AG04450 (cell line): ENCODE data around the gene LSP1. TPM values are rescaled to one million over a fixed set of nuclear protein-coding genes. Genes with fewer than 3 reads are reported as not detected.

ENCODE experiments used
- CTCF ChIA-PET: fragments of 300-600, 350-600 bp; formaldehyde crosslinking; extraction: SDS; loops from one replicate; lab custom pipeline; 2022; ENCODE audit warnings: antibody characterized with exemption, inconsistent platforms; lab: Charles Lee
- POLR2A ChIA-PET: fragments of 350-600 bp; formaldehyde crosslinking; extraction: SDS; loops from one replicate; lab custom pipeline; 2021; ENCODE audit warnings: antibody characterized with exemption, inconsistent platforms; lab: Yijun Ruan, JAX
- DNase-seq: peaks from one replicate; pipeline ENCODE4 v3.0.0-alpha.2; 2011; ENCODE audit warnings: low read depth, low spot score
- H3K27ac ChIP-seq: one replicate; pipeline ENCODE4 v1.5.1; 2012; ENCODE audit warnings: low read depth, low read length, control low read depth
- H3K27me3 ChIP-seq: one replicate; pipeline ENCODE4 v1.6.0; 2012; ENCODE audit warnings: low read length; ENCODE audit not compliant: control insufficient read depth, insufficient read depth
- H3K4me3 ChIP-seq: 2 replicates; pipeline ENCODE4 v1.5.1; 2011; ENCODE audit warnings: mild to moderate bottlenecking, low read depth, low read length, control low read depth
- H3K9me3 ChIP-seq: 2 replicates; pipeline ENCODE4 v1.5.1; 2012; ENCODE audit warnings: low read length; ENCODE audit not compliant: control insufficient read depth, insufficient read depth
- polyA plus RNA-seq: library from polyadenylated mRNA; depleted of rRNA; stranded (reverse); fragments of >200 nt; gene quantifications from 2 replicates; pipeline ENCODE4 v1.2.3, GENCODE V29; 2011
- TF ChIP-seq, protein P1 (sequence below): IDR thresholded peaks from 2 replicates; pipeline ENCODE4 v1.5.1; 2011; ENCODE audit warnings: low read depth, low read length, control low read depth, inconsistent platforms

The LSP1 gene
- polyA plus RNA-seq, 1 experiment = not detected

- H3K27me3 ChIP-seq = no peaks in the 10 kb centered on the region
- POLR2A ChIA-PET = no interaction called here
- TF ChIP-seq, protein P1, sequence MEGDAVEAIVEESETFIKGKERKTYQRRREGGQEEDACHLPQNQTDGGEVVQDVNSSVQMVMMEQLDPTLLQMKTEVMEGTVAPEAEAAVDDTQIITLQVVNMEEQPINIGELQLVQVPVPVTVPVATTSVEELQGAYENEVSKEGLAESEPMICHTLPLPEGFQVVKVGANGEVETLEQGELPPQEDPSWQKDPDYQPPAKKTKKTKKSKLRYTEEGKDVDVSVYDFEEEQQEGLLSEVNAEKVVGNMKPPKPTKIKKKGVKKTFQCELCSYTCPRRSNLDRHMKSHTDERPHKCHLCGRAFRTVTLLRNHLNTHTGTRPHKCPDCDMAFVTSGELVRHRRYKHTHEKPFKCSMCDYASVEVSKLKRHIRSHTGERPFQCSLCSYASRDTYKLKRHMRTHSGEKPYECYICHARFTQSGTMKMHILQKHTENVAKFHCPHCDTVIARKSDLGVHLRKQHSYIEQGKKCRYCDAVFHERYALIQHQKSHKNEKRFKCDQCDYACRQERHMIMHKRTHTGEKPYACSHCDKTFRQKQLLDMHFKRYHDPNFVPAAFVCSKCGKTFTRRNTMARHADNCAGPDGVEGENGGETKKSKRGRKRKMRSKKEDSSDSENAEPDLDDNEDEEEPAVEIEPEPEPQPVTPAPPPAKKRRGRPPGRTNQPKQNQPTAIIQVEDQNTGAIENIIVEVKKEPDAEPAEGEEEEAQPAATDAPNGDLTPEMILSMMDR = no peak
- no peaks in the 10 kb centered on the region; the same call in 1 of the 2 replicates for H3K9me3 ChIP-seq
- no peak overlapping the region for H3K4me3 ChIP-seq
- no peak for DNase-seq
- CTCF ChIA-PET = interaction anchor here (1.1 kb wide), 1 partner anchor 205 kb away, joined by 3 read pairs; no protein-coding TSS in a partner anchor
- H3K27ac ChIP-seq = no peak overlapping the region
These were observed 4.2 kb downstream of the LSP1 start for GRCh38 chr11:1857064-1857463.

- CTCF ChIA-PET = interaction anchor here (1.1 kb wide), 1 partner anchor 206 kb away, joined by 3 read pairs; no protein-coding TSS in a partner anchor
- TF ChIP-seq, protein P1 = no peak
These were observed 5.3 kb downstream of the LSP1 start for GRCh38 chr11:1858154-1858553.

DNA sequence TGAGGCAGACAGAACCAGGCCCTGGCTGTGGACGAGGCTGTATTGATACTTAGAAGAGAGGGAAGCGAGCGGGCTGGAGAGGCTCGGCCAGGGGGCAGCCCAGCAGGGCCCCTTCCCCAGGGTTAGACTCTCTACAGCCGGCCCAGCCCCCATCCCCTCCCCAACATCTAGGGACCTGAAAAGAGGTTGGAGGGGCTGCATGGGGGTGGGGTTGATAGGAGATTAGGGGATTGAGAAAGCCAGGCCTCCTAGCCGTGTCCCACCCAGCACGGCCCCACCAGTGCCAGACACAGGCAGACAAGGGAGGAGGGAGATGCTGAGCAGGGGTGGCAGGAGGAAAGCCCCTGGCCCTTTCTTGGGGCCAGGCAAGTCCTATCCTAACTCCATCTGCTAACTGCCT lies 5.7 kb downstream of the LSP1 start:
- Histone ChIP-seq H3K27ac (no peak overlapping the region), H3K9me3 (no peaks in the 10 kb centered on the region; the same call in 1 of the 2 replicates), H3K27me3 (no peaks in the 10 kb centered on the region), H3K4me3 (no peak overlapping the region)
- DNase-seq = no peak
- ChIA-PET POLR2A (interaction anchor here (0.6 kb wide), 1 partner anchor 10 kb away, joined by 5 read pairs; no protein-coding TSS in a partner anchor), CTCF (interaction anchor here (0.6 kb wide), 1 partner anchor 206 kb away, joined by 3 read pairs; no protein-coding TSS in a partner anchor)
- TF ChIP-seq, protein P1 = no peak

More at GRCh38 chr11:1858154-1858553, 5.3 kb downstream of the LSP1 start:
- no peak for DNase-seq
- Histone ChIP-seq H3K4me3 (no peak overlapping the region), H3K27me3 (no peaks in the 10 kb centered on the region), H3K27ac (no peak overlapping the region), H3K9me3 (no peaks in the 10 kb centered on the region; the same call in 1 of the 2 replicates)
- POLR2A ChIA-PET = no interaction called here

GRCh38 chr11:1859004-1859403 lies 6.1 kb downstream of the LSP1 start:
- ChIA-PET CTCF (interaction anchor here (0.6 kb wide), 1 partner anchor 206 kb away, joined by 3 read pairs; no protein-coding TSS in a partner anchor), POLR2A (interaction anchor here (0.6 kb wide), 1 partner anchor 11 kb away, joined by 5 read pairs; no protein-coding TSS in a partner anchor)
- Histone ChIP-seq H3K27ac (no peak overlapping the region), H3K4me3 (no peak overlapping the region), H3K9me3 (no peaks in the 10 kb centered on the region; the same call in 1 of the 2 replicates), H3K27me3 (no peaks in the 10 kb centered on the region)
- DNase-seq = no peak
- TF ChIP-seq, protein P1 = no peak

DNA sequence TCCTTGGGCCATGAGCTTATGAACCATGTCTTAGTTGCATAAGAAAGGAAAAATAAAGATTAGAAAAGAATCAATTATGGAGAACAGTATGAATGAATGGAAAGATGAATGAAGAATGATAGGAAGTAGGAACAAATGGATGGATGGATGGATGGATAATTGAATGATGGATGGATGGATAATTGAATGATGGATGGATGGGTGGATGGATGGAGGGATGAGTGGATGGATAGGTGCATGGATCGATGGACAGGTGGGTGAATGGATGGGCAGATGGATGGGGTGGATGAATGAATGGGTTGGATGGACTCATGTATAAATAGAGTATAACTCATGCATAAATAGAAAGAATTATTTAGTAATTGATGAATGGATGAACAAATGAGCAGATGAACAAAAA lies 7.2 kb downstream of the LSP1 start:
- Histone ChIP-seq H3K4me3 (no peak overlapping the region), H3K9me3 (no peaks in the 10 kb centered on the region; the same call in 1 of the 2 replicates), H3K27me3 (no peaks in the 10 kb centered on the region), H3K27ac (no peak overlapping the region)
- TF ChIP-seq, protein P1 = no peak
- ChIA-PET CTCF (no interaction called here), POLR2A (no interaction called here)
- DNase-seq = no peak
